Endometrial microvascular endothelial cells (primary cell): ENCODE data around the gene CREB3L4. TPM values are rescaled to one million over a fixed set of nuclear protein-coding genes. Genes with fewer than 3 reads are reported as not detected.
"Not testable (repeated sequence)": the region's sequence is repeated elsewhere in the genome, so short reads cannot be mapped to it uniquely, and the experiment has no call there.

Source experiments
- in situ Hi-C: cut with HindIII; loops from 2 replicates; pipeline ENCODE4 v1.10.0; 2017; ENCODE audit warnings: low sequenced_read_pairs, low pct_unique_long_range_greater_than_20kb; ENCODE audit errors: inconsistent ontology term
- total RNA-seq: library from RNA; depleted of rRNA; stranded (reverse); fragments of >200 nt; gene quantifications from one replicate; pipeline ENCODE4 v1.2.3, GENCODE V29; 2015; ENCODE audit errors: inconsistent ontology term

Gene CREB3L4
- total RNA-seq, 1 donor from 2014 or later, result 6.0 TPM

GRCh38 chr1:153977250-153978240, 9.8 kb downstream of the CREB3L4 start, which contains the start of gene JTB:
Gene JTB (minus strand): TSS chr1:153977674. CDS start chr1:153977252, 422 bp downstream.
- in situ Hi-C loops, result no loop called here

- in situ Hi-C loops, result no loop called here
Observed at GRCh38 chr1:153978274-153978909, 10.7 kb downstream of the CREB3L4 start.

GRCh38 chr1:153979091-153979490, 11.4 kb downstream of the CREB3L4 start:
- in situ Hi-C loops, result not testable (repeated sequence)

- in situ Hi-C loops, result not testable (repeated sequence)
Observed at GRCh38 chr1:153981735-153982134, 14.0 kb downstream of the CREB3L4 start.

GRCh38 chr1:153984123-153984894, 16.6 kb downstream of the CREB3L4 start:
- in situ Hi-C loops, result no loop called here

- in situ Hi-C loops, result no loop called here
Observed at GRCh38 chr1:153985341-153985912, 17.7 kb downstream of the CREB3L4 start.

GRCh38 chr1:153985941-153986761, 18.4 kb downstream of the CREB3L4 start, which contains the start of gene RAB13:
Gene RAB13 (minus strand): TSS chr1:153986339. CDS start chr1:153986236, 103 bp downstream.
- in situ Hi-C loops, result no loop called here

GRCh38 chr1:153987621-153988020, 19.9 kb downstream of the CREB3L4 start:
- in situ Hi-C loops, result no loop called here

- in situ Hi-C loops, result no loop called here
Observed at GRCh38 chr1:153990468-153991150, 22.9 kb downstream of the CREB3L4 start, which contains the start of gene RPS27. Gene RPS27 (plus strand): TSS chr1:153990762. CDS start chr1:153990797, 35 bp downstream.

- in situ Hi-C loops, result no loop called here
Observed at GRCh38 chr1:153991151-153991630, 23.5 kb downstream of the CREB3L4 start.

GRCh38 chr1:153991806-153992205, 24.1 kb downstream of the CREB3L4 start:
- in situ Hi-C loops, result no loop called here

- in situ Hi-C loops, result no loop called here
Observed at GRCh38 chr1:153995202-153995601, 27.5 kb downstream of the CREB3L4 start.

- in situ Hi-C loops, result no loop called here
Observed at GRCh38 chr1:153995640-153996039, 27.9 kb downstream of the CREB3L4 start.

GRCh38 chr1:153996882-153997281, 29.2 kb downstream of the CREB3L4 start:
- in situ Hi-C loops, result not testable (repeated sequence)

GRCh38 chr1:154000420-154000819, 32.7 kb downstream of the CREB3L4 start:
- in situ Hi-C loops, result no loop called here

- in situ Hi-C loops, result no loop called here
Observed at GRCh38 chr1:154006136-154006535, 38.4 kb downstream of the CREB3L4 start.

- in situ Hi-C loops, result no loop called here
Observed at GRCh38 chr1:154012129-154012528, 44.4 kb downstream of the CREB3L4 start.
